ENCODE results near the gene ADGRL1.

DNA sequence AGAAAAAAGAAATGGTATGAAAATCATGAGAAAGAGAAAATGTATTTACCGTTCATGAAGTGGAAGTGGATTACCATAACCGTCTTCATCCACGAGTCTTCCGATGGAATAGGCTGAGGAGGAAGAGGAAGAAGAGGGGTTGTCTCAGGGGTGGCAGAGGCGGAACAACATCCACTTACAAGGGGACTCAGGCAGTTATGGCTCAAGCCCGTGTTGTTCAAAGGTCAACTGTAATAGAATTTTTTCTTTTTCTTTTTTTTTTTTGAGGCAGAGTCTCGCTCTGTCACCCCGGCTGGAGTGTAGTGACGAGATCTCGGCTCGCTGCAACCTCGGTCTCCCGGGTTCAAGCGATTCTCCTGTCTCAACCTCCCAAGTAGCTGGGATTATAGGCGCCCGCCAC is 16.9 kb upstream of the ADGRL1 start:
- TF ChIP-seq, protein P1, sequence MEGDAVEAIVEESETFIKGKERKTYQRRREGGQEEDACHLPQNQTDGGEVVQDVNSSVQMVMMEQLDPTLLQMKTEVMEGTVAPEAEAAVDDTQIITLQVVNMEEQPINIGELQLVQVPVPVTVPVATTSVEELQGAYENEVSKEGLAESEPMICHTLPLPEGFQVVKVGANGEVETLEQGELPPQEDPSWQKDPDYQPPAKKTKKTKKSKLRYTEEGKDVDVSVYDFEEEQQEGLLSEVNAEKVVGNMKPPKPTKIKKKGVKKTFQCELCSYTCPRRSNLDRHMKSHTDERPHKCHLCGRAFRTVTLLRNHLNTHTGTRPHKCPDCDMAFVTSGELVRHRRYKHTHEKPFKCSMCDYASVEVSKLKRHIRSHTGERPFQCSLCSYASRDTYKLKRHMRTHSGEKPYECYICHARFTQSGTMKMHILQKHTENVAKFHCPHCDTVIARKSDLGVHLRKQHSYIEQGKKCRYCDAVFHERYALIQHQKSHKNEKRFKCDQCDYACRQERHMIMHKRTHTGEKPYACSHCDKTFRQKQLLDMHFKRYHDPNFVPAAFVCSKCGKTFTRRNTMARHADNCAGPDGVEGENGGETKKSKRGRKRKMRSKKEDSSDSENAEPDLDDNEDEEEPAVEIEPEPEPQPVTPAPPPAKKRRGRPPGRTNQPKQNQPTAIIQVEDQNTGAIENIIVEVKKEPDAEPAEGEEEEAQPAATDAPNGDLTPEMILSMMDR (IDR thresholded peaks at IDR 0.05), result no peak
- TF ChIP-seq POLR2AphosphoS5 (IDR thresholded peaks at IDR 0.05) (no peak), POLR2A (IDR thresholded peaks at IDR 0.05) (no peak)

Measured in stomach (tissue), 4 donors.